ENCODE results near the gene SEMA7A.
"Not testable (repeated sequence)": the region's sequence is repeated elsewhere in the genome, so short reads cannot be mapped to it uniquely, and the experiment has no call there.

Gene SEMA7A

GRCh38 chr15:74433592-74434262 is at the start of gene SEMA7A:
Gene SEMA7A (minus strand): TSS chr15:74433958. CDS start chr15:74433918, 40 bp downstream.
- peak; percentile 84 for DNase-seq

GRCh38 chr15:74482661-74483060 is 48.9 kb upstream of the SEMA7A start:
- no peak for DNase-seq

- not testable (repeated sequence) for DNase-seq
These were observed 46.6 kb upstream of the SEMA7A start for GRCh38 chr15:74480364-74480763.

GRCh38 chr15:74471621-74472020 is 37.9 kb upstream of the SEMA7A start:
- DNase-seq, result not testable (repeated sequence)

- DNase-seq, result no peak
These were observed 37.1 kb upstream of the SEMA7A start for GRCh38 chr15:74470631-74471395.

GRCh38 chr15:74468341-74469032 is 34.7 kb upstream of the SEMA7A start:
- DNase-seq, result no peak

- no peak for DNase-seq
These were observed 32.8 kb upstream of the SEMA7A start for GRCh38 chr15:74466570-74466969.

- no peak for DNase-seq
These were observed 31.1 kb upstream of the SEMA7A start for GRCh38 chr15:74464897-74465296.

GRCh38 chr15:74464216-74464615 is 30.5 kb upstream of the SEMA7A start:
- DNase-seq, result no peak

GRCh38 chr15:74463634-74464033 is 29.9 kb upstream of the SEMA7A start:
- DNase-seq, result no peak

GRCh38 chr15:74461847-74462511 is 28.2 kb upstream of the SEMA7A start:
- DNase-seq, result no peak

- peak; percentile 95 for DNase-seq
These were observed 27.4 kb upstream of the SEMA7A start, which contains the start of gene UBL7 for GRCh38 chr15:74460871-74461846. Gene UBL7 (minus strand): TSS chr15:74461160. CDS start chr15:74458867, 2,293 bp downstream.

- DNase-seq, result no peak
These were observed 26.5 kb upstream of the SEMA7A start for GRCh38 chr15:74460298-74460697.

- DNase-seq, result not testable (repeated sequence)
These were observed 26.0 kb upstream of the SEMA7A start for GRCh38 chr15:74459798-74460197.

- DNase-seq, result no peak
These were observed 24.7 kb upstream of the SEMA7A start for GRCh38 chr15:74458473-74458872.

- not testable (repeated sequence) for DNase-seq
These were observed 23.3 kb upstream of the SEMA7A start for GRCh38 chr15:74457036-74457435.

- no peak for DNase-seq
These were observed 21.2 kb upstream of the SEMA7A start for GRCh38 chr15:74454764-74455500.

- no peak for DNase-seq
These were observed 20.4 kb upstream of the SEMA7A start for GRCh38 chr15:74453925-74454763.

GRCh38 chr15:74451861-74452835 is 18.4 kb upstream of the SEMA7A start:
- no peak for DNase-seq

Measured in CD4-positive, alpha-beta T cell treated with Interleukin-12 subunit alpha and Interleukin-12 subunit beta, for 1 hour (primary cell).